ENCODE data around the gene RNF126. TPM values are rescaled to one million over a fixed set of nuclear protein-coding genes. Genes with fewer than 3 reads are reported as not detected.

The RNF126 gene
- total and polyA plus RNA-seq, 2 experiments from 2014 or later = 95.7 to 112 TPM

DNA sequence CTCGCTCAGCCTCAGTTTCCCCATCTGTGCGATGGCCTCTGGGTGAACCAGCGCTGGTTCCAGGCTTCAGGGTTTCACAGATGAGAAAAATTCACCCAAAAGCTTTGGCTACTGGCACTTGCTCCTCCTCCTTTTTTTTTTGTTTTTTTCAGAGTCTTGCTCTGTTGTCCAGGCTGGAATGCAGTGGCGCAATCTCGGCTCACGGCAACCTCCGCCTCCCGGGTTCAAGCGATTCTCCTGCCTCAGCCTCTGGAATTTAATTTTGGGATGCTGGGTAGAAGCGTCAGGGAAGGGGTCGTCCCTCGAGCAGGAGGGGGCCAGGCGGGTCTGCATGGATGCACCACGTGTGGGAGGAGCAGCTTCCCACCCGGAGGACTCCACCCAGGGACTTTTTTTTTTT is 25.2 kb upstream of the RNF126 start (continued):
- TF ChIP-seq, protein P1, sequence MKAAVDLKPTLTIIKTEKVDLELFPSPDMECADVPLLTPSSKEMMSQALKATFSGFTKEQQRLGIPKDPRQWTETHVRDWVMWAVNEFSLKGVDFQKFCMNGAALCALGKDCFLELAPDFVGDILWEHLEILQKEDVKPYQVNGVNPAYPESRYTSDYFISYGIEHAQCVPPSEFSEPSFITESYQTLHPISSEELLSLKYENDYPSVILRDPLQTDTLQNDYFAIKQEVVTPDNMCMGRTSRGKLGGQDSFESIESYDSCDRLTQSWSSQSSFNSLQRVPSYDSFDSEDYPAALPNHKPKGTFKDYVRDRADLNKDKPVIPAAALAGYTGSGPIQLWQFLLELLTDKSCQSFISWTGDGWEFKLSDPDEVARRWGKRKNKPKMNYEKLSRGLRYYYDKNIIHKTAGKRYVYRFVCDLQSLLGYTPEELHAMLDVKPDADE (IDR thresholded peaks at IDR 0.05) = no peak

DNA sequence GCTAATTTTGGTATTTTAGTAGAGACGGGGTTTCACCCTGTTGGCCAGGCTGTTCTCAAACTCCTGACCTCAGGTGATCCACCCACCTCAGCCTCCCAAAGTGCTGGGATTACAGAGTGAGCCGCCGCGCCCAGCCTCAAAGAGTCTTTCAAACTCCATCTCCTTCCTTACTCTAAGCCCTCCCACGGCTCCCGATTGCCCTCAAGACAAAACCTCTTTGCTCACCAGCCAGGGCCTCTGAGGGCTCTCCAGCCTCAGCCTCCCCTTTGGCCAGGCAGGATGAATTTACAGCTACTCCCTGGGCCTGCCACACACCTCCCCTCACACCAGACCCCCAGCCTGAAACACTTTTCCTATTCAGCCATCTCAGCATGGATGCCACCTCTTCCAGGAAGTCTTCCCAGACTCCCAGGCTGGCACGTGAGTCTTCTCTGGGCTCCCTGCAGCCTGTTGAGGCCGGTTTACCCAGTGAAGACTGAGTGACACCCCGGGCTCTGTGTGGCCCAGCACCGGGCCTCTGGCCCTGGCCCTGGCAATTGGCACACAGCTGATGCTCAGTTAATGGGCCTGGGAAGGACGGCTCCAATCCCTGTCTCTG is 24.7 kb upstream of the RNF126 start:
- Histone ChIP-seq H3K36me3 (ENCODE audit: insufficient read depth) (no peaks in the 10 kb centered on the region), H3K9me2 (ENCODE audit: insufficient read depth) (no peaks in the 10 kb centered on the region), H3K27me3 (ENCODE audit: insufficient read depth) (no peaks in the 10 kb centered on the region), H3F3A (replicated peaks; ENCODE audit: low read depth) (no peaks in the 10 kb centered on the region), H2AFZ (no peak overlapping the region), H3K4me2 (no peak overlapping the region), H3K4me1 (ENCODE audit: insufficient read depth) (no peaks in the 10 kb centered on the region), H3K27ac (ENCODE audit: low read depth) (no peak overlapping the region), H4K20me1 (replicated peaks; ENCODE audit: insufficient read depth) (no peaks in the 10 kb centered on the region), H3K79me2 (replicated peaks; ENCODE audit: insufficient read depth) (no peaks in the 10 kb centered on the region), H3K4me3 (no peak overlapping the region)
- Mint-ChIP-seq H3K36me3 (ENCODE audit: low read depth) (no peaks in the 10 kb centered on the region), H3K27ac (no peak overlapping the region), H3K27me3 (ENCODE audit: insufficient read depth, low read depth, poor library complexity) (peaks cover 12% of the 10 kb centered on the region), H3K4me3 (no peak overlapping the region), H3K9me3 (no peaks in the 10 kb centered on the region), H3K4me1 (no peaks in the 10 kb centered on the region)
- no peak for DNase-seq (ENCODE audit: low spot score)
- no peak for ATAC-seq
- TF ChIP-seq STAT1 (IDR thresholded peaks at IDR 0.05; ENCODE audit: unreplicated experiment) (no peak), ZNF331 (CRISPR knock-in tag; IDR thresholded peaks at IDR 0.05; ENCODE audit: low read depth) (no peak), POLR2AphosphoS5 (IDR thresholded peaks at IDR 0.05; ENCODE audit: low read depth) (no peak), CREB1 (CRISPR knock-in tag; IDR thresholded peaks at IDR 0.05; ENCODE audit: low read depth) (no peak), EZH2phosphoT487 (IDR thresholded peaks at IDR 0.05; ENCODE audit: unreplicated experiment) (no peak), EZH2 (IDR thresholded peaks at IDR 0.05; ENCODE audit: low read depth, unreplicated experiment) (no peak), ZNF114 (CRISPR knock-in tag; IDR thresholded peaks at IDR 0.05) (no peak)
- TF ChIP-seq, protein P1 (IDR thresholded peaks at IDR 0.05) = no peak
- TF ChIP-seq, protein P2, sequence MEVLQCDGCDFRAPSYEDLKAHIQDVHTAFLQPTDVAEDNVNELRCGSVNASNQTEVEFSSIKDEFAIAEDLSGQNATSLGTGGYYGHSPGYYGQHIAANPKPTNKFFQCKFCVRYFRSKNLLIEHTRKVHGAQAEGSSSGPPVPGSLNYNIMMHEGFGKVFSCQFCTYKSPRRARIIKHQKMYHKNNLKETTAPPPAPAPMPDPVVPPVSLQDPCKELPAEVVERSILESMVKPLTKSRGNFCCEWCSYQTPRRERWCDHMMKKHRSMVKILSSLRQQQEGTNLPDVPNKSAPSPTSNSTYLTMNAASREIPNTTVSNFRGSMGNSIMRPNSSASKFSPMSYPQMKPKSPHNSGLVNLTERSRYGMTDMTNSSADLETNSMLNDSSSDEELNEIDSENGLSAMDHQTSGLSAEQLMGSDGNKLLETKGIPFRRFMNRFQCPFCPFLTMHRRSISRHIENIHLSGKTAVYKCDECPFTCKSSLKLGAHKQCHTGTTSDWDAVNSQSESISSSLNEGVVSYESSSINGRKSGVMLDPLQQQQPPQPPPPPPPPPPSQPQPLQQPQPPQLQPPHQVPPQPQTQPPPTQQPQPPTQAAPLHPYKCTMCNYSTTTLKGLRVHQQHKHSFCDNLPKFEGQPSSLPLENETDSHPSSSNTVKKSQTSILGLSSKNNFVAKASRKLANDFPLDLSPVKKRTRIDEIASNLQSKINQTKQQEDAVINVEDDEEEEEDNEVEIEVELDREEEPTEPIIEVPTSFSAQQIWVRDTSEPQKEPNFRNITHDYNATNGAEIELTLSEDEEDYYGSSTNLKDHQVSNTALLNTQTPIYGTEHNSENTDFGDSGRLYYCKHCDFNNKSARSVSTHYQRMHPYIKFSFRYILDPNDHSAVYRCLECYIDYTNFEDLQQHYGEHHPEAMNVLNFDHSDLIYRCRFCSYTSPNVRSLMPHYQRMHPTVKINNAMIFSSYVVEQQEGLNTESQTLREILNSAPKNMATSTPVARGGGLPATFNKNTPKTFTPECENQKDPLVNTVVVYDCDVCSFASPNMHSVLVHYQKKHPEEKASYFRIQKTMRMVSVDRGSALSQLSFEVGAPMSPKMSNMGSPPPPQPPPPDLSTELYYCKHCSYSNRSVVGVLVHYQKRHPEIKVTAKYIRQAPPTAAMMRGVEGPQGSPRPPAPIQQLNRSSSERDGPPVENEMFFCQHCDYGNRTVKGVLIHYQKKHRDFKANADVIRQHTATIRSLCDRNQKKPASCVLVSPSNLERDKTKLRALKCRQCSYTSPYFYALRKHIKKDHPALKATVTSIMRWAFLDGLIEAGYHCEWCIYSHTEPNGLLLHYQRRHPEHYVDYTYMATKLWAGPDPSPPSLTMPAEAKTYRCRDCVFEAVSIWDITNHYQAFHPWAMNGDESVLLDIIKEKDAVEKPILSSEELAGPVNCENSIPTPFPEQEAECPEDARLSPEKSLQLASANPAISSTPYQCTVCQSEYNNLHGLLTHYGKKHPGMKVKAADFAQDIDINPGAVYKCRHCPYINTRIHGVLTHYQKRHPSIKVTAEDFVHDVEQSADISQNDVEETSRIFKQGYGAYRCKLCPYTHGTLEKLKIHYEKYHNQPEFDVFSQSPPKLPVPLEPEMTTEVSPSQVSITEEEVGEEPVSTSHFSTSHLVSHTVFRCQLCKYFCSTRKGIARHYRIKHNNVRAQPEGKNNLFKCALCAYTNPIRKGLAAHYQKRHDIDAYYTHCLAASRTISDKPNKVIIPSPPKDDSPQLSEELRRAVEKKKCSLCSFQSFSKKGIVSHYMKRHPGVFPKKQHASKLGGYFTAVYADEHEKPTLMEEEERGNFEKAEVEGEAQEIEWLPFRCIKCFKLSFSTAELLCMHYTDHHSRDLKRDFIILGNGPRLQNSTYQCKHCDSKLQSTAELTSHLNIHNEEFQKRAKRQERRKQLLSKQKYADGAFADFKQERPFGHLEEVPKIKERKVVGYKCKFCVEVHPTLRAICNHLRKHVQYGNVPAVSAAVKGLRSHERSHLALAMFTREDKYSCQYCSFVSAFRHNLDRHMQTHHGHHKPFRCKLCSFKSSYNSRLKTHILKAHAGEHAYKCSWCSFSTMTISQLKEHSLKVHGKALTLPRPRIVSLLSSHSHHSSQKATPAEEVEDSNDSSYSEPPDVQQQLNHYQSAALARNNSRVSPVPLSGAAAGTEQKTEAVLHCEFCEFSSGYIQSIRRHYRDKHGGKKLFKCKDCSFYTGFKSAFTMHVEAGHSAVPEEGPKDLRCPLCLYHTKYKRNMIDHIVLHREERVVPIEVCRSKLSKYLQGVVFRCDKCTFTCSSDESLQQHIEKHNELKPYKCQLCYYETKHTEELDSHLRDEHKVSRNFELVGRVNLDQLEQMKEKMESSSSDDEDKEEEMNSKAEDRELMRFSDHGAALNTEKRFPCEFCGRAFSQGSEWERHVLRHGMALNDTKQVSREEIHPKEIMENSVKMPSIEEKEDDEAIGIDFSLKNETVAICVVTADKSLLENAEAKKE (CRISPR knock-in tag; IDR thresholded peaks at IDR 0.05) = no peak
- TF ChIP-seq, protein P3, sequence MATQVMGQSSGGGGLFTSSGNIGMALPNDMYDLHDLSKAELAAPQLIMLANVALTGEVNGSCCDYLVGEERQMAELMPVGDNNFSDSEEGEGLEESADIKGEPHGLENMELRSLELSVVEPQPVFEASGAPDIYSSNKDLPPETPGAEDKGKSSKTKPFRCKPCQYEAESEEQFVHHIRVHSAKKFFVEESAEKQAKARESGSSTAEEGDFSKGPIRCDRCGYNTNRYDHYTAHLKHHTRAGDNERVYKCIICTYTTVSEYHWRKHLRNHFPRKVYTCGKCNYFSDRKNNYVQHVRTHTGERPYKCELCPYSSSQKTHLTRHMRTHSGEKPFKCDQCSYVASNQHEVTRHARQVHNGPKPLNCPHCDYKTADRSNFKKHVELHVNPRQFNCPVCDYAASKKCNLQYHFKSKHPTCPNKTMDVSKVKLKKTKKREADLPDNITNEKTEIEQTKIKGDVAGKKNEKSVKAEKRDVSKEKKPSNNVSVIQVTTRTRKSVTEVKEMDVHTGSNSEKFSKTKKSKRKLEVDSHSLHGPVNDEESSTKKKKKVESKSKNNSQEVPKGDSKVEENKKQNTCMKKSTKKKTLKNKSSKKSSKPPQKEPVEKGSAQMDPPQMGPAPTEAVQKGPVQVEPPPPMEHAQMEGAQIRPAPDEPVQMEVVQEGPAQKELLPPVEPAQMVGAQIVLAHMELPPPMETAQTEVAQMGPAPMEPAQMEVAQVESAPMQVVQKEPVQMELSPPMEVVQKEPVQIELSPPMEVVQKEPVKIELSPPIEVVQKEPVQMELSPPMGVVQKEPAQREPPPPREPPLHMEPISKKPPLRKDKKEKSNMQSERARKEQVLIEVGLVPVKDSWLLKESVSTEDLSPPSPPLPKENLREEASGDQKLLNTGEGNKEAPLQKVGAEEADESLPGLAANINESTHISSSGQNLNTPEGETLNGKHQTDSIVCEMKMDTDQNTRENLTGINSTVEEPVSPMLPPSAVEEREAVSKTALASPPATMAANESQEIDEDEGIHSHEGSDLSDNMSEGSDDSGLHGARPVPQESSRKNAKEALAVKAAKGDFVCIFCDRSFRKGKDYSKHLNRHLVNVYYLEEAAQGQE (IDR thresholded peaks at IDR 0.05; ENCODE audit: unreplicated experiment) = no peak
- TF ChIP-seq, protein P4, sequence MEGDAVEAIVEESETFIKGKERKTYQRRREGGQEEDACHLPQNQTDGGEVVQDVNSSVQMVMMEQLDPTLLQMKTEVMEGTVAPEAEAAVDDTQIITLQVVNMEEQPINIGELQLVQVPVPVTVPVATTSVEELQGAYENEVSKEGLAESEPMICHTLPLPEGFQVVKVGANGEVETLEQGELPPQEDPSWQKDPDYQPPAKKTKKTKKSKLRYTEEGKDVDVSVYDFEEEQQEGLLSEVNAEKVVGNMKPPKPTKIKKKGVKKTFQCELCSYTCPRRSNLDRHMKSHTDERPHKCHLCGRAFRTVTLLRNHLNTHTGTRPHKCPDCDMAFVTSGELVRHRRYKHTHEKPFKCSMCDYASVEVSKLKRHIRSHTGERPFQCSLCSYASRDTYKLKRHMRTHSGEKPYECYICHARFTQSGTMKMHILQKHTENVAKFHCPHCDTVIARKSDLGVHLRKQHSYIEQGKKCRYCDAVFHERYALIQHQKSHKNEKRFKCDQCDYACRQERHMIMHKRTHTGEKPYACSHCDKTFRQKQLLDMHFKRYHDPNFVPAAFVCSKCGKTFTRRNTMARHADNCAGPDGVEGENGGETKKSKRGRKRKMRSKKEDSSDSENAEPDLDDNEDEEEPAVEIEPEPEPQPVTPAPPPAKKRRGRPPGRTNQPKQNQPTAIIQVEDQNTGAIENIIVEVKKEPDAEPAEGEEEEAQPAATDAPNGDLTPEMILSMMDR (conservative IDR thresholded peaks at IDR 0.05; ENCODE audit: low read depth in 2 of 2) = no peak
